Measurements from ENCODE around the gene FGF14.

The FGF14 gene

GRCh38 chr13:102302534-102302933 is 99.3 kb downstream of the FGF14 start:
- no peak overlapping the region for H3K9ac ChIP-seq (ENCODE audit: low read depth, low read length)
- no peaks in the 10 kb centered on the region for H3K36me3 ChIP-seq (ENCODE audit: insufficient read depth, low read depth, low read length)
- H3K4me1 ChIP-seq (ENCODE audit: insufficient read depth, low read length), result no peaks in the 10 kb centered on the region
- H3K27me3 ChIP-seq (ENCODE audit: insufficient read depth, low read length), result no peaks in the 10 kb centered on the region
- H3K4me3 ChIP-seq (ENCODE audit: low read length), result no peak overlapping the region
- H3K9me3 ChIP-seq (ENCODE audit: insufficient read depth, low read depth, low read length), result no peaks in the 10 kb centered on the region
- no peak overlapping the region for H3K27ac ChIP-seq (ENCODE audit: low read length)

DNA sequence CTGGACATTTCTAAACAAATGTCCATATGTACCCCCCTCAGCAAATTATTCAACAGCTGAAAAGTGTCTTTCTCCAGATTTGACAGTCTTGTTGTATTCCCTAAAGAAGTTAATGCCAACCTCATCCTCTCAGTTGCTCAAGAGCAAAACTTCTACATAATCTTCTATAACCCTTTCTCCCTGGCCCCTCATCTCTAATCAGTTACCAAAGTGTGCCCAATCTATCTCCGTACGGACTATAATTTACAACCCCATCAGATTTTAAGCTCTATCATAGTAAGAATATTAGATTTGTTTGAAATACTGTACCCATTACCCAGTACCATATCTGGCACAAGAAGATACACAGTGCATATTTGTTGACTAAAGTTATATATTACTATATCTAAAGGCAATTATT is 101.5 kb downstream of the FGF14 start:
- Histone ChIP-seq H3K27me3 (ENCODE audit: insufficient read depth, low read length) (no peaks in the 10 kb centered on the region), H3K36me3 (ENCODE audit: insufficient read depth, low read depth, low read length) (no peaks in the 10 kb centered on the region), H3K9me3 (ENCODE audit: insufficient read depth, low read depth, low read length) (no peaks in the 10 kb centered on the region), H3K4me1 (ENCODE audit: insufficient read depth, low read length) (no peaks in the 10 kb centered on the region), H3K27ac (ENCODE audit: low read length) (no peak overlapping the region), H3K4me3 (ENCODE audit: low read length) (no peak overlapping the region), H3K9ac (ENCODE audit: low read depth, low read length) (no peak overlapping the region)

- Histone ChIP-seq H3K27me3 (ENCODE audit: insufficient read depth, low read length) (no peaks in the 10 kb centered on the region), H3K4me1 (ENCODE audit: insufficient read depth, low read length) (no peaks in the 10 kb centered on the region), H3K9me3 (ENCODE audit: insufficient read depth, low read depth, low read length) (no peaks in the 10 kb centered on the region), H3K4me3 (ENCODE audit: low read length) (no peak overlapping the region), H3K9ac (ENCODE audit: low read depth, low read length) (no peak overlapping the region), H3K27ac (ENCODE audit: low read length) (no peak overlapping the region), H3K36me3 (ENCODE audit: insufficient read depth, low read depth, low read length) (no peaks in the 10 kb centered on the region)
These were observed 102.5 kb downstream of the FGF14 start for GRCh38 chr13:102299366-102299765.

DNA sequence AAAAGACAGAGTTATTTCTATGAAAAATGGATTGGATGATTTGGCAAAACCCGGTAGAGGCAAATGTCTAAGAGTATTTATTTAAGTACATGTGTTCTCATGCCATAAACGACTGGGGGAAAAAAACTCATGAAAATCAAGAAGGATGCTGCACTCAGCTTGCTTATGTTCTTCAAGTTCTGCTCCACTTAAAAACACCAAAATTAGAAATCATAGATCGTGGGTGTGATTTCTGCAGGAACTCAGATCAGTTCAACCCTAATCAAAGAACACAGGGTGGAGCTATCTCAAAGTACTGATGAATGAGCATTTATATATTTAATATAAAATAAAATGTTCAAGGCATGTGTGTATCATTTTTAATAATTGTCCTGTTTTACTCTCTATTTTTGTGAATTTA is 103.8 kb downstream of the FGF14 start:
- Histone ChIP-seq H3K27me3 (ENCODE audit: insufficient read depth, low read length) (no peaks in the 10 kb centered on the region), H3K4me3 (ENCODE audit: low read length) (no peak overlapping the region), H3K9ac (ENCODE audit: low read depth, low read length) (no peak overlapping the region)

GRCh38 chr13:102295316-102296048 is 106.4 kb downstream of the FGF14 start:
- H3K27me3 ChIP-seq (ENCODE audit: insufficient read depth, low read length), result no peaks in the 10 kb centered on the region
- no peak overlapping the region for H3K27ac ChIP-seq (ENCODE audit: low read length)
- no peak overlapping the region for H3K9ac ChIP-seq (ENCODE audit: low read depth, low read length)
- H3K9me3 ChIP-seq (ENCODE audit: insufficient read depth, low read depth, low read length), result no peaks in the 10 kb centered on the region
- no peaks in the 10 kb centered on the region for H3K4me1 ChIP-seq (ENCODE audit: insufficient read depth, low read length)
- no peaks in the 10 kb centered on the region for H3K36me3 ChIP-seq (ENCODE audit: insufficient read depth, low read depth, low read length)
- no peak overlapping the region for H3K4me3 ChIP-seq (ENCODE audit: low read length)

More for the DNA sequence above, 103.8 kb downstream of the FGF14 start:
- Histone ChIP-seq H3K9me3 (ENCODE audit: insufficient read depth, low read depth, low read length) (no peaks in the 10 kb centered on the region), H3K4me1 (ENCODE audit: insufficient read depth, low read length) (no peaks in the 10 kb centered on the region), H3K36me3 (ENCODE audit: insufficient read depth, low read depth, low read length) (no peaks in the 10 kb centered on the region), H3K27ac (ENCODE audit: low read length) (no peak overlapping the region)

- Histone ChIP-seq H3K36me3 (ENCODE audit: insufficient read depth, low read depth, low read length) (no peaks in the 10 kb centered on the region), H3K9me3 (ENCODE audit: insufficient read depth, low read depth, low read length) (no peaks in the 10 kb centered on the region), H3K27me3 (ENCODE audit: insufficient read depth, low read length) (no peaks in the 10 kb centered on the region), H3K27ac (ENCODE audit: low read length) (no peak overlapping the region), H3K4me3 (ENCODE audit: low read length) (no peak overlapping the region), H3K4me1 (ENCODE audit: insufficient read depth, low read length) (no peaks in the 10 kb centered on the region), H3K9ac (ENCODE audit: low read depth, low read length) (no peak overlapping the region)
These were observed 107.3 kb downstream of the FGF14 start for GRCh38 chr13:102294407-102295018.

DNA sequence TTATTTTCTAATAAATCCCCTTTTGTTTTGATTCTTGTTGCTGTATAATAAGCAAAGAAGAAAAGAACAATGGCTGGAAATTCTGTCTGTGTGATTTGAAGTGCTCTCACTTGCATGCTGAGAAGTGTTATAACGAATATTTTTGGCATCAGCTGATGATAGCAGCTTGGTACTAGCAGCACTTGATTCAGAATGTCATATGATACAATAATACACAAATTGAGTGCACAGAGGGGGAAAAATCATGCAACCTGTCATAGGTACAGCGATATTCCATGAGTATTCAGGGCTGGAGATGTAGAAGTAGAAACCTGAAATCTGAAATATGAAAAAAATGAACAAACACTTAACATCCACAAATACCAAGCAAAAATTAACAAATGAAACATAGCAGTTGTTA is 108.1 kb downstream of the FGF14 start:
- no peak overlapping the region for H3K9ac ChIP-seq (ENCODE audit: low read depth, low read length)
- no peak overlapping the region for H3K4me3 ChIP-seq (ENCODE audit: low read length)
- H3K36me3 ChIP-seq (ENCODE audit: insufficient read depth, low read depth, low read length), result no peaks in the 10 kb centered on the region
- no peak overlapping the region for H3K27ac ChIP-seq (ENCODE audit: low read length)
- H3K9me3 ChIP-seq (ENCODE audit: insufficient read depth, low read depth, low read length), result no peaks in the 10 kb centered on the region
- H3K27me3 ChIP-seq (ENCODE audit: insufficient read depth, low read length), result no peaks in the 10 kb centered on the region
- no peaks in the 10 kb centered on the region for H3K4me1 ChIP-seq (ENCODE audit: insufficient read depth, low read length)

DNA sequence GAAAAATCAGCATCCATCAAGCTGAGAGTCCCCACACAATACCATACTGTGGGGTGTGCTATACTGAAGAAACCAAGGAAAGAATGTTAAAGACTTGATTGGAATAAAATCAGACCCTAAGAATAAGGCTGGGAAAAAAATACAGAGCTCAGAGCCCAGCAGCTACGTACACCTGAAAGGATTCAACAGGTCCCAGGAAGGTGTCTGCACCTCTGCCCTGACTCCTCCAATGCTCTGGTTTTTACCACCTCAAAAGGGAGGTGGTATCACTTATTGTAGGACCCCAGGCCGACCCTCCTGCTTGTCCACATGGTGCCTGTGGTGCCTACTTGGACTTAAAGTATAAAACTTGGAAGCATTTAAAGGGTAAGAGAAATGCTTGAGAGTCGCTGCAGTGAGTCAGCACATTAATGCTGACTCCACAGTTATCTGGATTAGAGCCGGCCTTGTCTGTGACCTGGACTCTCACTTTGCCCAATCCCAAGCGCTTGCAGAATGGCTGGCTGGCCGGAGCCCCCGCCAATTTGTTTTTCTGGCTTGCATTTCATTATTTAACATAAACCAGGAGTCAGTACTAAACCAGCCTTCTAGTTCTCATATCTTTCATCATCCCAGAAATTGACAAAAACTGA is 110.1 kb downstream of the FGF14 start:
- H3K9ac ChIP-seq (ENCODE audit: low read depth, low read length), result no peak overlapping the region
- no peak overlapping the region for H3K4me3 ChIP-seq (ENCODE audit: low read length)
- H3K27ac ChIP-seq (ENCODE audit: low read length), result no peak overlapping the region
- H3K4me1 ChIP-seq (ENCODE audit: insufficient read depth, low read length), result no peaks in the 10 kb centered on the region
- no peaks in the 10 kb centered on the region for H3K36me3 ChIP-seq (ENCODE audit: insufficient read depth, low read depth, low read length)
- no peaks in the 10 kb centered on the region for H3K27me3 ChIP-seq (ENCODE audit: insufficient read depth, low read length)
- H3K9me3 ChIP-seq (ENCODE audit: insufficient read depth, low read depth, low read length), result no peaks in the 10 kb centered on the region

DNA sequence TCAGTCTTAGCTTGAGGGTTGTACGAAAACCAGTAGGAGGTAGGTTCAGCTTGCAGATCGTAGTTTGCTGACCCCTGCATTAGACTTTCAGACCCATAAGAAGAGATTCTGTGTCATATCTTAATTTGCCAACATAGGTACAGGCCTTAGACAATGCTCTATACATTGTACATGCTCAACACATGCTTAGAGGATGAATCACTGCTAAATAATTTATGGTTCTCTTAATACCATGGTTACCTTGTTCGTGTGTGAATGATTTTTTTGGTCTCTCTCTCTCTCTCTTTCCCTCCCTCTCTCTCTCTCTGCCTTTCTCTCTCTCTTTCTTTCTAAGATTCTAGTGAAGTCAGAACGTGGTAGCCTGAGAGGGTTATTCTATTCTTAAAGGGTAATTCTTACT is 112.2 kb downstream of the FGF14 start:
- Histone ChIP-seq H3K36me3 (ENCODE audit: insufficient read depth, low read depth, low read length) (no peaks in the 10 kb centered on the region), H3K9ac (ENCODE audit: low read depth, low read length) (no peak overlapping the region), H3K4me3 (ENCODE audit: low read length) (no peak overlapping the region), H3K27ac (ENCODE audit: low read length) (no peak overlapping the region), H3K4me1 (ENCODE audit: insufficient read depth, low read length) (no peaks in the 10 kb centered on the region; the same call in 1 of the 2 replicates), H3K9me3 (ENCODE audit: insufficient read depth, low read depth, low read length) (no peaks in the 10 kb centered on the region), H3K27me3 (ENCODE audit: insufficient read depth, low read length) (no peaks in the 10 kb centered on the region)

GRCh38 chr13:102286326-102286725 is 115.5 kb downstream of the FGF14 start:
- Histone ChIP-seq H3K27me3 (ENCODE audit: insufficient read depth, low read length) (no peaks in the 10 kb centered on the region), H3K9me3 (ENCODE audit: insufficient read depth, low read depth, low read length) (no peaks in the 10 kb centered on the region), H3K36me3 (ENCODE audit: insufficient read depth, low read depth, low read length) (no peaks in the 10 kb centered on the region), H3K9ac (ENCODE audit: low read depth, low read length) (no peak overlapping the region), H3K27ac (ENCODE audit: low read length) (no peak overlapping the region), H3K4me1 (ENCODE audit: insufficient read depth, low read length) (no peaks in the 10 kb centered on the region; the same call in 1 of the 2 replicates), H3K4me3 (ENCODE audit: low read length) (no peak overlapping the region)

DNA sequence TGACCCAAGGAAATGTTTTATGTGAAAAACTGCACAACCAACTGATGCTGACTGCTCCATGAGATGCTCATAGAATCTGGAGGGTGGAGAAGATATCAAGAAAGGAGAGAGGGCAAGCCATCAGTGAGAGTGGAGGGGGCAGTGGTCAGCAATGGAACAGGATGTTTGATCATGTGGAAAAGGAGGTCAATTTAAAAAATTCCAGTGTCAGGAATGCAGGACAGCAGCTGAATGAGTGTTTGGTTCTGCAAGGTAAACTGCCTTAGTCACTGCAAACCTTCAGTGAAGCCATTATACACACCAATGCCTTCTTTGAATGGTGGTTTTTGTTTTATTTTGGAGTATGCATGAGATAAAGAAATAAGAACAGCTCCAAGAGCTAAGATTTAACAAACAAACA is 121.5 kb downstream of the FGF14 start:
- H3K9ac ChIP-seq (ENCODE audit: low read depth, low read length), result no peak overlapping the region
- no peaks in the 10 kb centered on the region for H3K9me3 ChIP-seq (ENCODE audit: insufficient read depth, low read depth, low read length)
- no peaks in the 10 kb centered on the region for H3K36me3 ChIP-seq (ENCODE audit: insufficient read depth, low read depth, low read length)
- H3K27me3 ChIP-seq (ENCODE audit: insufficient read depth, low read length), result no peaks in the 10 kb centered on the region
- no peak overlapping the region for H3K27ac ChIP-seq (ENCODE audit: low read length)
- no peaks in the 10 kb centered on the region for H3K4me1 ChIP-seq (ENCODE audit: insufficient read depth, low read length)
- H3K4me3 ChIP-seq (ENCODE audit: low read length), result no peak overlapping the region

GRCh38 chr13:102277286-102277685 is 124.6 kb downstream of the FGF14 start:
- Histone ChIP-seq H3K4me3 (ENCODE audit: low read length) (no peak overlapping the region), H3K4me1 (ENCODE audit: insufficient read depth, low read length) (no peaks in the 10 kb centered on the region), H3K9me3 (ENCODE audit: insufficient read depth, low read depth, low read length) (no peaks in the 10 kb centered on the region), H3K27ac (ENCODE audit: low read length) (no peak overlapping the region), H3K27me3 (ENCODE audit: insufficient read depth, low read length) (no peaks in the 10 kb centered on the region), H3K9ac (ENCODE audit: low read depth, low read length) (no peak overlapping the region), H3K36me3 (ENCODE audit: insufficient read depth, low read depth, low read length) (no peaks in the 10 kb centered on the region)
